Natural killer cell (primary cell): Measurements from ENCODE around the gene ZCCHC17. TPM values are rescaled to one million over a fixed set of nuclear protein-coding genes. Genes with fewer than 3 reads are reported as not detected.
"Not testable (repeated sequence)": the region's sequence is repeated elsewhere in the genome, so short reads cannot be mapped to it uniquely, and the experiment has no call there.

Source experiments
- ATAC-seq, 3 donors: fragments of 150-1000 bp in 2 of 3; fragments of 200-7000 bp in 1 of 3; cut with Tn5 transposase; 1 replicate in 1 of 3; 2 replicates in 2 of 3; pipeline ENCODE4 v1.10.0; 2021; ENCODE audit warnings: mild to moderate bottlenecking in 2 of 3, moderate library complexity in 2 of 3
- DNase-seq, 2 donors: peaks; one replicate each; pipeline versions ENCODE4 v3.0.0 to v3.0.0-alpha.2; 2013 to 2021; ENCODE audit warnings: mixed read lengths in 1 of 2
- H3K27ac ChIP-seq: one replicate; pipeline ENCODE4 v1.5.1; 2013; ENCODE audit warnings: mild to moderate bottlenecking, low read length
- H3K27me3 ChIP-seq: one replicate; pipeline ENCODE4 v1.6.1; 2013; ENCODE audit warnings: low read length; ENCODE audit not compliant: control insufficient read depth, insufficient read depth
- H3K36me3 ChIP-seq: one replicate; pipeline ENCODE4 v1.6.1; 2013; ENCODE audit warnings: low read length; ENCODE audit not compliant: control insufficient read depth, insufficient read depth
- H3K4me1 ChIP-seq: one replicate; pipeline ENCODE4 v1.6.1; 2013; ENCODE audit warnings: low read length; ENCODE audit not compliant: control insufficient read depth, insufficient read depth
- H3K4me3 ChIP-seq: one replicate; pipeline ENCODE4 v1.5.1; 2013; ENCODE audit warnings: low read length
- H3K9me3 ChIP-seq: one replicate; pipeline ENCODE4 v1.6.1; 2013; ENCODE audit warnings: low read length; ENCODE audit not compliant: control insufficient read depth, insufficient read depth
- H3K27ac Mint-ChIP-seq, 2 donors: one replicate each; pipeline ENCODE4 v1.8.0; 2022; ENCODE audit warnings: mild to moderate bottlenecking in 2 of 2, mixed read lengths in 2 of 2, moderate library complexity in 1 of 2
- H3K27me3 Mint-ChIP-seq, 2 donors: one replicate each; pipeline ENCODE4 v1.8.0; 2022; ENCODE audit warnings: low read depth in 2 of 2, mixed read lengths in 2 of 2
- H3K36me3 Mint-ChIP-seq: one replicate; pipeline ENCODE4 v1.8.0; 2022; ENCODE audit warnings: mixed read lengths
- H3K4me1 Mint-ChIP-seq, 2 donors: one replicate each; pipeline ENCODE4 v1.8.0; 2022; ENCODE audit warnings: mixed read lengths in 2 of 2
- H3K4me3 Mint-ChIP-seq: one replicate; pipeline ENCODE4 v1.8.0; 2022; ENCODE audit warnings: mild to moderate bottlenecking, moderate library complexity, mixed read lengths
- H3K9me3 Mint-ChIP-seq, 2 donors: one replicate each; pipeline ENCODE4 v1.8.0; 2022; ENCODE audit warnings: mixed read lengths in 2 of 2
- WGBS: methylation state at CpG from one replicate; pipeline ENCODE4 v1.1.7; 2013; ENCODE audit warnings: missing lambda C conversion rate; ENCODE audit not compliant: insufficient coverage; 5-methylcytosine and 5-hydroxymethylcytosine counted together
- intact Hi-C: fragments of 100-400 bp; cut with micrococcal nuclease; formaldehyde crosslinking; loops from one replicate; pipeline ENCODE4 v1.14.2; 2022
- total RNA-seq, 4 donors: library from RNA; stranded (reverse); fragments of 120-200 nt in 1 of 4; gene quantifications; one replicate each; pipeline versions ENCODE4 v1.2.3 to v1.2.4, GENCODE V29; 2013 to 2022
- TF ChIP-seq, protein P1 (sequence below): fragments of 200-600 bp; IDR thresholded peaks from one replicate; pipeline ENCODE4 v1.8.0; 2022; ENCODE audit warnings: antibody characterized with exemption

The ZCCHC17 gene
- total RNA-seq, 3 donors from 2014 or later (not counting 1 experiment from before 2014, with no cell fraction given), result 24.1 to 31.1 (median 27.8) TPM

DNA sequence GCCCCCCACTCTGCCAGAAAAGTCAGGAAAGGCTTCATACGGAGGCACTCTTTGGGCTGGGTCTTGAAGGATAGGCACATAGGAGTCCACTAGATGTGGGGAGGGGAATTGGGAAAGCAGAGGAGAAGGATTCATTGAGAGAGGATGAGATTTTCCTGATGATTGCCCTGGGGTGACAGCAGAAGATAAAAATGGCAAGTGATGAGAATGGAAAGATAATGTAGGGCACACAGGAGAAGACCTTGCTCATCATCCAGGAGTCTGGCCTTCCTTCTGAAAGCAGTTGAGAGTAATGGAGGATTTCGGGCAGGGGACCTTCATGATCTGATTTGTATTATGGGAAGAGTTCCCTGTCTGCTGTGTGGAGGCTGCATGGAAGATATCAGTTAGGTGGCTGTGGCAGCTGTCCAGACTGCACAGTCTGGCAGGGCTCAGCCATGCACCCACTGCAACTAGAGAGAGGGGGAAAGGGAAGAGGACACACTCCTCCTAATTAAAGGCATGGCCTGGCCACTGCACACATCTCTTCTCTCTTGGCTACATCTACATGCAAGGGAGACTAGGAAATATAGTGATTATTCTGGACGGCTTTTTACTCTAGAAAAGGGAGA, 85.7 kb downstream of the ZCCHC17 start:
- no peak overlapping the region for H3K4me3 Mint-ChIP-seq
- no peak overlapping the region for H3K4me3 ChIP-seq
- peaks cover 0 to 31% of the 10 kb centered on the region in 2 donors for H3K27me3 Mint-ChIP-seq
- H3K36me3 Mint-ChIP-seq, result no peaks in the 10 kb centered on the region
- H3K4me1 Mint-ChIP-seq, result peaks cover 0 to 12% of the 10 kb centered on the region in 2 donors
- no peaks in the 10 kb centered on the region for H3K9me3 ChIP-seq
- ATAC-seq (no peak), DNase-seq (no peak)
- 82% methylated on average over 3 of the region's 3 CpGs for whole genome bisulfite sequencing
- H3K4me1 ChIP-seq, result no peaks in the 10 kb centered on the region
- no peaks in the 10 kb centered on the region for H3K36me3 ChIP-seq
- no peaks in the 10 kb centered on the region for H3K27me3 ChIP-seq
- intact Hi-C loops, result no loop called here
- TF ChIP-seq, protein P1, sequence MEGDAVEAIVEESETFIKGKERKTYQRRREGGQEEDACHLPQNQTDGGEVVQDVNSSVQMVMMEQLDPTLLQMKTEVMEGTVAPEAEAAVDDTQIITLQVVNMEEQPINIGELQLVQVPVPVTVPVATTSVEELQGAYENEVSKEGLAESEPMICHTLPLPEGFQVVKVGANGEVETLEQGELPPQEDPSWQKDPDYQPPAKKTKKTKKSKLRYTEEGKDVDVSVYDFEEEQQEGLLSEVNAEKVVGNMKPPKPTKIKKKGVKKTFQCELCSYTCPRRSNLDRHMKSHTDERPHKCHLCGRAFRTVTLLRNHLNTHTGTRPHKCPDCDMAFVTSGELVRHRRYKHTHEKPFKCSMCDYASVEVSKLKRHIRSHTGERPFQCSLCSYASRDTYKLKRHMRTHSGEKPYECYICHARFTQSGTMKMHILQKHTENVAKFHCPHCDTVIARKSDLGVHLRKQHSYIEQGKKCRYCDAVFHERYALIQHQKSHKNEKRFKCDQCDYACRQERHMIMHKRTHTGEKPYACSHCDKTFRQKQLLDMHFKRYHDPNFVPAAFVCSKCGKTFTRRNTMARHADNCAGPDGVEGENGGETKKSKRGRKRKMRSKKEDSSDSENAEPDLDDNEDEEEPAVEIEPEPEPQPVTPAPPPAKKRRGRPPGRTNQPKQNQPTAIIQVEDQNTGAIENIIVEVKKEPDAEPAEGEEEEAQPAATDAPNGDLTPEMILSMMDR, result no peak
- no peaks in the 10 kb centered on the region for H3K9me3 Mint-ChIP-seq
- no peak overlapping the region for H3K27ac ChIP-seq
- no peak overlapping the region for H3K27ac Mint-ChIP-seq

DNA sequence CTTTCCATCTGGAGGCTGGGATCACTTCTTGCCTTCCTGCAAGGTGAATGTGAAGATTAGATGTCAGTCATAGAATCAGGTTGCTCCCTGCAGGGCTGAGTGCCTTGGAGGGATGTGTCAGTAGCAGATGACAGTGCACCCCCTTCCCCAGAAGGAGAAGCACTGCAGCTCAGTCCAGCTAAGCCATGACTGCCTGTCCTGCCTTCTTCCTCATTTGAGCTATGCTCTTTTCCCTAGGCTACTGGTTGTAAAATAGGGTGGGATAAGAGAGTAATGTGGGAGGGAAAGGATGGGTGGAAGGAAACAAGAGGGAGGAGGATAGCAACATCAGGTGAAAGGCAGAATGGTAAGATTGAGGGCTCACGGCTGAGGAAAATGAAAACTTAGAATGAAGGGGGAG, 87.1 kb downstream of the ZCCHC17 start:
- H3K27ac Mint-ChIP-seq, result no peak overlapping the region
- 40% methylated on average over 1 of the region's 1 CpG for WGBS

GRCh38 chr1:31386576-31387243, 89.9 kb downstream of the ZCCHC17 start:
- H3K4me3 Mint-ChIP-seq, H3K27ac ChIP-seq, H3K9me3 ChIP-seq, H3K4me3 ChIP-seq, H3K9me3 Mint-ChIP-seq, H3K4me1 ChIP-seq, ATAC-seq, H3K36me3 Mint-ChIP-seq, H3K27ac Mint-ChIP-seq, intact Hi-C loops, DNase-seq, H3K27me3 ChIP-seq, H3K36me3 ChIP-seq: not testable (repeated sequence)
- WGBS, result 58% methylated on average over 8 of the region's 8 CpGs
- peaks cover 0 to 28% of the 10 kb centered on the region in 2 donors for H3K27me3 Mint-ChIP-seq
- H3K4me1 Mint-ChIP-seq, result peaks cover 0 to 15% of the 10 kb centered on the region in 2 donors

More for the DNA sequence above, 87.1 kb downstream of the ZCCHC17 start:
- Histone ChIP-seq H3K27ac (no peak overlapping the region), H3K4me1 (no peaks in the 10 kb centered on the region), H3K9me3 (no peaks in the 10 kb centered on the region), H3K4me3 (no peak overlapping the region), H3K27me3 (no peaks in the 10 kb centered on the region), H3K36me3 (no peaks in the 10 kb centered on the region)
- Mint-ChIP-seq H3K4me1 (peaks cover 0 to 15% of the 10 kb centered on the region in 2 donors), H3K9me3 (no peaks in the 10 kb centered on the region), H3K27me3 (peaks cover 0 to 32% of the 10 kb centered on the region in 2 donors), H3K4me3 (no peak overlapping the region), H3K36me3 (no peaks in the 10 kb centered on the region)
- intact Hi-C loops, result no loop called here
- TF ChIP-seq, protein P1, result no peak
- no peak for DNase-seq
- no peak for ATAC-seq

DNA sequence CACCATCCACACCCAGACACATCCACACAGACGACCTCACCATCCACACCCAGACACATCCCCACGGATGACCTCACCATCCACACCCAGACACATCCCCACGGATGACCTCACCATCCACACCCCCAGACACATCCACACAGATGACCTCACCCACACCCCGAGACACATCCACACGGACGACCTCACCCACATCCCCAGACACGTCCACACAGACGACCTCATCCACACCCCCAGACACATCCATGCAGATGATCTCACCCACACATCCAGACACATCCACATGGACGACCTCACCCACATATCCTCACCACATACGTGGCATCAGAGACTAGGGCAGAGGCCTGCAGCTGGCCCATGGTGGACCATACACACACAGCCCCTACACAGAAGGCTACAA, 90.8 kb downstream of the ZCCHC17 start:
- H3K9me3 ChIP-seq, result no peaks in the 10 kb centered on the region
- no peaks in the 10 kb centered on the region for H3K4me1 ChIP-seq
- intact Hi-C loops, result no loop called here
- DNase-seq, result no peak
- H3K27ac Mint-ChIP-seq, result peak overlapping the region in 1 of 2 donors; percentile 45
- no peaks in the 10 kb centered on the region for H3K36me3 Mint-ChIP-seq
- WGBS, result 76% methylated on average over 10 of the region's 10 CpGs
- H3K4me3 ChIP-seq, result no peak overlapping the region
- H3K36me3 ChIP-seq, result no peaks in the 10 kb centered on the region
- H3K4me3 Mint-ChIP-seq, result no peak overlapping the region
- no peaks in the 10 kb centered on the region for H3K27me3 ChIP-seq
- H3K9me3 Mint-ChIP-seq, result no peaks in the 10 kb centered on the region
- TF ChIP-seq, protein P1, result no peak
- ATAC-seq, result no peak
- H3K4me1 Mint-ChIP-seq, result peaks cover 0 to 15% of the 10 kb centered on the region in 2 donors
- peaks cover 0 to 20% of the 10 kb centered on the region in 2 donors for H3K27me3 Mint-ChIP-seq
- no peak overlapping the region for H3K27ac ChIP-seq
